Erythroblast (primary cell): ENCODE data around the gene ADCY3.

ENCODE experiments used
- GATA1 ChIP-seq: IDR thresholded peaks from 2 replicates; pipeline ENCODE4 v1.6.1; 2011; ENCODE audit warnings: low read depth, mild to moderate bottlenecking, control low read depth, low read length, moderate library complexity
- POLR2A ChIP-seq: IDR thresholded peaks from 2 replicates; pipeline ENCODE4 v1.6.1; 2011; ENCODE audit warnings: mild to moderate bottlenecking, low read length

DNA sequence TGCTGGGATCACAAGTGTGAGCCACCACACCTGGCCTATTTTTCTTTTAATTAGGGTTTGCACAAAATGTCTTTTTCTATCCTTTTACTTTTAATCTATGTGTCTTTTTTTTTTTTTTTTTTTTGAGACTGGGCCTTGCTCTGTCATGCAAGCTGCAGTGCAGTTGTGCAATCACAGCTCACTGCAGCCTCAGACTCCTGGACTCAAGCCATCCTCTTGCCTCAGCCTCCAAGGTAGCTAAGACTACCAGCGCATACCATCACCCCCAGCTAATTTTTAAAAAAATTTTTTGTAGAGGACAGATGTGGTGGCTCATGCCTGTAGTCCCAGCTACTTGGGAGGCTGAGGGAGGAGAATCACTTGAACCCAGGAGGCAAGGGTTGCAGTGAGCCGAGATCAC lies 27.1 kb downstream of the ADCY3 start:
- TF ChIP-seq POLR2A (no peak), GATA1 (no peak)
